NB4 (cell line): ENCODE results near the gene NPAS3.

Source experiments
- CTCF ChIP-seq: IDR thresholded peaks from one replicate; pipeline ENCODE4 v1.5.1; 2012; ENCODE audit warnings: low read depth, low read length
- MAX ChIP-seq: IDR thresholded peaks from 2 replicates; pipeline ENCODE4 v1.6.1; 2011; ENCODE audit warnings: low read depth, low read length
- MYC ChIP-seq: IDR thresholded peaks from 2 replicates; pipeline ENCODE4 v1.6.1; 2011; ENCODE audit warnings: low read depth, low read length
- POLR2A ChIP-seq: IDR thresholded peaks from 2 replicates; pipeline ENCODE4 v1.6.1; 2011; ENCODE audit warnings: mild to moderate bottlenecking; ENCODE audit not compliant: insufficient read length; ENCODE audit errors: extremely low read depth

GRCh38 chr14:33175951-33176350 is 237.3 kb downstream of the NPAS3 start:
- no peak for TF ChIP-seq POLR2A
- TF ChIP-seq CTCF: no peak
- no peak for TF ChIP-seq MAX
- TF ChIP-seq MYC: no peak
